IPS-20b (cell line): ENCODE measurements around the gene CLDN17.

Experiments used
- H3K27ac ChIP-seq: one replicate; pipeline ENCODE4 v1.5.1; 2013; ENCODE audit warnings: low read length
- H3K27me3 ChIP-seq: 2 replicates; pipeline ENCODE4 v1.6.1; 2013; ENCODE audit warnings: mild to moderate bottlenecking, low read length, inconsistent platforms; ENCODE audit not compliant: insufficient read depth
- H3K36me3 ChIP-seq: 2 replicates; pipeline ENCODE4 v1.6.1; 2013; ENCODE audit warnings: low read depth, mild to moderate bottlenecking, inconsistent platforms, low read length, moderate library complexity; ENCODE audit not compliant: insufficient read depth
- H3K4me1 ChIP-seq: 2 replicates; pipeline ENCODE4 v1.6.1; 2013; ENCODE audit warnings: mild to moderate bottlenecking, control low read depth, inconsistent platforms, low read length, moderate library complexity; ENCODE audit not compliant: insufficient read depth
- H3K4me3 ChIP-seq: 2 replicates; pipeline ENCODE4 v1.5.1; 2013; ENCODE audit warnings: mild to moderate bottlenecking, low read length, inconsistent platforms
- H3K9ac ChIP-seq: 2 replicates; pipeline ENCODE4 v1.6.1; 2013; ENCODE audit warnings: low read depth, mild to moderate bottlenecking, inconsistent platforms, low read length, moderate library complexity
- H3K9me3 ChIP-seq: 2 replicates; pipeline ENCODE4 v1.6.1; 2013; ENCODE audit warnings: mild to moderate bottlenecking, low read depth, low read length, inconsistent platforms; ENCODE audit not compliant: insufficient read depth

Gene CLDN17

GRCh38 chr21:30168086-30168485 is 1.5 kb upstream of the CLDN17 start:
- Histone ChIP-seq H3K36me3 (no peaks in the 10 kb centered on the region), H3K27ac (no peak overlapping the region), H3K9ac (no peak overlapping the region), H3K9me3 (no peaks in the 10 kb centered on the region), H3K27me3 (no peaks in the 10 kb centered on the region), H3K4me3 (no peak overlapping the region), H3K4me1 (no peaks in the 10 kb centered on the region)

- Histone ChIP-seq H3K9ac (no peak overlapping the region), H3K27me3 (no peaks in the 10 kb centered on the region), H3K4me3 (no peak overlapping the region), H3K36me3 (no peaks in the 10 kb centered on the region), H3K4me1 (no peaks in the 10 kb centered on the region), H3K9me3 (no peaks in the 10 kb centered on the region), H3K27ac (no peak overlapping the region)
Measured at GRCh38 chr21:30166171-30166570, 434 bp downstream of the CLDN17 start.

GRCh38 chr21:30164796-30165195 is 1.8 kb downstream of the CLDN17 start:
- no peaks in the 10 kb centered on the region for H3K9me3 ChIP-seq
- no peaks in the 10 kb centered on the region for H3K4me1 ChIP-seq
- no peak overlapping the region for H3K4me3 ChIP-seq
- H3K9ac ChIP-seq: no peak overlapping the region
- no peaks in the 10 kb centered on the region for H3K27me3 ChIP-seq
- H3K36me3 ChIP-seq: no peaks in the 10 kb centered on the region
- H3K27ac ChIP-seq: no peak overlapping the region

GRCh38 chr21:30153697-30154340 is 12.8 kb downstream of the CLDN17 start:
- H3K9ac ChIP-seq: no peak overlapping the region
- H3K36me3 ChIP-seq: no peaks in the 10 kb centered on the region
- no peaks in the 10 kb centered on the region for H3K27me3 ChIP-seq
- H3K9me3 ChIP-seq: no peaks in the 10 kb centered on the region
- no peak overlapping the region for H3K27ac ChIP-seq
- H3K4me3 ChIP-seq: no peak overlapping the region
- no peaks in the 10 kb centered on the region for H3K4me1 ChIP-seq

GRCh38 chr21:30152792-30153191 is 13.8 kb downstream of the CLDN17 start:
- H3K4me1 ChIP-seq: no peaks in the 10 kb centered on the region
- H3K36me3 ChIP-seq: no peaks in the 10 kb centered on the region
- H3K4me3 ChIP-seq: no peak overlapping the region
- no peaks in the 10 kb centered on the region for H3K9me3 ChIP-seq
- H3K27me3 ChIP-seq: no peaks in the 10 kb centered on the region
- no peak overlapping the region for H3K27ac ChIP-seq
- no peak overlapping the region for H3K9ac ChIP-seq

GRCh38 chr21:30148906-30149305 is 17.7 kb downstream of the CLDN17 start:
- H3K27me3 ChIP-seq: no peaks in the 10 kb centered on the region
- no peak overlapping the region for H3K9ac ChIP-seq
- H3K4me3 ChIP-seq: no peak overlapping the region
- H3K4me1 ChIP-seq: no peaks in the 10 kb centered on the region
- no peak overlapping the region for H3K27ac ChIP-seq
- H3K9me3 ChIP-seq: no peaks in the 10 kb centered on the region
- H3K36me3 ChIP-seq: no peaks in the 10 kb centered on the region

GRCh38 chr21:30146558-30147282 is 19.9 kb downstream of the CLDN17 start:
- Histone ChIP-seq H3K9me3 (no peaks in the 10 kb centered on the region), H3K27ac (no peak overlapping the region), H3K27me3 (no peaks in the 10 kb centered on the region), H3K4me1 (no peaks in the 10 kb centered on the region), H3K9ac (no peak overlapping the region), H3K4me3 (no peak overlapping the region), H3K36me3 (no peaks in the 10 kb centered on the region)

GRCh38 chr21:30138483-30138882 is 28.1 kb downstream of the CLDN17 start:
- no peaks in the 10 kb centered on the region for H3K9me3 ChIP-seq
- H3K9ac ChIP-seq: no peak overlapping the region
- H3K27me3 ChIP-seq: no peaks in the 10 kb centered on the region
- no peaks in the 10 kb centered on the region for H3K36me3 ChIP-seq
- no peak overlapping the region for H3K4me3 ChIP-seq
- no peak overlapping the region for H3K27ac ChIP-seq
- H3K4me1 ChIP-seq: peaks cover 5% of the 10 kb centered on the region; the same call in 1 of the 2 replicates

- Histone ChIP-seq H3K27ac (no peak overlapping the region), H3K4me1 (no peaks in the 10 kb centered on the region), H3K27me3 (no peaks in the 10 kb centered on the region), H3K4me3 (no peak overlapping the region), H3K36me3 (no peaks in the 10 kb centered on the region), H3K9me3 (no peaks in the 10 kb centered on the region), H3K9ac (no peak overlapping the region)
Measured at GRCh38 chr21:30129246-30129645, 37.4 kb downstream of the CLDN17 start.

- no peaks in the 10 kb centered on the region for H3K4me1 ChIP-seq
- no peaks in the 10 kb centered on the region for H3K36me3 ChIP-seq
- no peaks in the 10 kb centered on the region for H3K27me3 ChIP-seq
- no peak overlapping the region for H3K9ac ChIP-seq
- H3K4me3 ChIP-seq: no peak overlapping the region
- H3K9me3 ChIP-seq: no peaks in the 10 kb centered on the region
- H3K27ac ChIP-seq: no peak overlapping the region
Measured at GRCh38 chr21:30126576-30126975, 40.0 kb downstream of the CLDN17 start.

GRCh38 chr21:30117631-30118030 is 49.0 kb downstream of the CLDN17 start:
- Histone ChIP-seq H3K9me3 (no peaks in the 10 kb centered on the region), H3K4me3 (no peak overlapping the region), H3K27ac (no peak overlapping the region)

GRCh38 chr21:30116479-30116878 is 50.1 kb downstream of the CLDN17 start:
- Histone ChIP-seq H3K9me3 (no peaks in the 10 kb centered on the region), H3K9ac (no peak overlapping the region), H3K36me3 (no peaks in the 10 kb centered on the region), H3K27me3 (no peaks in the 10 kb centered on the region), H3K4me1 (no peaks in the 10 kb centered on the region), H3K4me3 (no peak overlapping the region), H3K27ac (no peak overlapping the region)

More at GRCh38 chr21:30117631-30118030, 49.0 kb downstream of the CLDN17 start:
- Histone ChIP-seq H3K36me3 (no peaks in the 10 kb centered on the region), H3K27me3 (no peaks in the 10 kb centered on the region), H3K9ac (no peak overlapping the region), H3K4me1 (no peaks in the 10 kb centered on the region)
